ENCODE results near the gene GSAP. TPM values are rescaled to one million over a fixed set of nuclear protein-coding genes. Genes with fewer than 3 reads are reported as not detected.
"Not testable (repeated sequence)": the region's sequence is repeated elsewhere in the genome, so short reads cannot be mapped to it uniquely, and the experiment has no call there.

GSAP gene
- total RNA-seq, 4 donors from 2014 or later, result 43.1 to 65.2 (median 52.4) TPM

DNA sequence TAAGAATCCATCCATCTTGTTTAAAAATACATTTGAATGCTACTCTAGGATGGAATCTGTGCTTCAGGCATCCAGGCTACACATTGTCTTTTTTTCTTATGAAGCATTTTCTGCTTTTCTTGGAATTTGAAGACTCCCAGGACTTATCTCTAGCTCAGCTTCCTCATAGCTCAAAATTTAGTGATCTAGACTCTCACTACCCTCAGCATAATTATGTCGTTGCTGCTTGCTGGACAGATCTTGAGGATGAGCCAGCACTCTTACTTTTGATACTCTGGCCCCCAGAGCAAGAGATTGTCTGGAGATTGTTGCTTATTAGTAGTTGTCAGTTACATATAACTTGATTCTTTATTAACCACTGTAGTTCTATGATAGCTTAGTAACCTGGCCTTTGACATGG lies 133.3 kb downstream of the GSAP start:
- Histone ChIP-seq H3K4me3 (replicated peaks in 1 of 3) (peak overlapping the region in 1 of 3 donors; percentile 8), H3K27me3 (no peaks in the 10 kb centered on the region), H3K9me3 (no peaks in the 10 kb centered on the region), H3K27ac (peak overlapping the region; percentile 63 to 95 (median 88)), H3K36me3 (peaks cover 0 to 1% of the 10 kb centered on the region in 2 donors), H3K4me1 (peaks cover 33 to 49% of the 10 kb centered on the region in 2 donors)
- TF ChIP-seq, protein P1, sequence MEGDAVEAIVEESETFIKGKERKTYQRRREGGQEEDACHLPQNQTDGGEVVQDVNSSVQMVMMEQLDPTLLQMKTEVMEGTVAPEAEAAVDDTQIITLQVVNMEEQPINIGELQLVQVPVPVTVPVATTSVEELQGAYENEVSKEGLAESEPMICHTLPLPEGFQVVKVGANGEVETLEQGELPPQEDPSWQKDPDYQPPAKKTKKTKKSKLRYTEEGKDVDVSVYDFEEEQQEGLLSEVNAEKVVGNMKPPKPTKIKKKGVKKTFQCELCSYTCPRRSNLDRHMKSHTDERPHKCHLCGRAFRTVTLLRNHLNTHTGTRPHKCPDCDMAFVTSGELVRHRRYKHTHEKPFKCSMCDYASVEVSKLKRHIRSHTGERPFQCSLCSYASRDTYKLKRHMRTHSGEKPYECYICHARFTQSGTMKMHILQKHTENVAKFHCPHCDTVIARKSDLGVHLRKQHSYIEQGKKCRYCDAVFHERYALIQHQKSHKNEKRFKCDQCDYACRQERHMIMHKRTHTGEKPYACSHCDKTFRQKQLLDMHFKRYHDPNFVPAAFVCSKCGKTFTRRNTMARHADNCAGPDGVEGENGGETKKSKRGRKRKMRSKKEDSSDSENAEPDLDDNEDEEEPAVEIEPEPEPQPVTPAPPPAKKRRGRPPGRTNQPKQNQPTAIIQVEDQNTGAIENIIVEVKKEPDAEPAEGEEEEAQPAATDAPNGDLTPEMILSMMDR (IDR thresholded peaks at IDR 0.05), result no peak
- no peak for TF ChIP-seq POLR2A (IDR thresholded peaks at IDR 0.05)
- WGBS, 2 donors, result 12 to 15% methylated on average over 1 of the region's 1 CpG
- intact Hi-C loops (cut with DNase I), result no loop called here
- no peak for DNase-seq

DNA sequence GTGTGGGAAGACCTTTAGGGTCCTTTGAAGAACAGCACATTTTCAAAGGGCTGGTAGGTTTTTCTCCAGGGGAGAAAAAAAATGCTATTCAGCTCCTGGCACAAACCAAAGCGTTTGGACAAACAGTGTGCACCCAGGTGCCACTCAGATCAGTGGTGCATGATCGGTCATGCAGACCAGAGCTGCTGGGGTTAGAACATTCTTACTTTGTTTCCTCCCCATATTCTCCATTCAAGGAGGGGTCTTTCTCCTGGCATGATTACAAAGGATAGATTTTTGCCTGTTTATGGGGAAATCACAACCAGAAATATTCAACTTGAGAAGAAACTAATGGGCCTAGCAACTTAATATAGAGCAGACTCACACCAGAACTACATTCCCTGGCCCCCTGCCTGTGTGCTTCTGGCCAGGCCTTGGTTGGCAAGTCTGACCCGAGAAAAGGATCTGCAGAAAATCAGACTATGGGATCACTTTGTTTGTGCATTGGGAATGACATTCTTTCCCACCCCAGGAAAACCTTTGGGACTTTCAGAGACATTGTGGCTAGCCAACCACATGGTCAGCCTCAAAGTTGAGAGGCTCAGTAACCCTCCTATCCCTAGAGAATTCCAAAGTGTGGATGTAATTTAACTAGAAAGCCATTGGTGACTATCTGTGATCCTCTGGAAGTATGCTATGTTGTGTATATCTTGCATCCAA lies 134.2 kb downstream of the GSAP start:
- no peaks in the 10 kb centered on the region for H3K9me3 ChIP-seq
- H3K27ac ChIP-seq, result peak overlapping the region; percentile 63 to 95 (median 88)
- H3K36me3 ChIP-seq, result no peaks in the 10 kb centered on the region
- no peak overlapping the region for H3K4me3 ChIP-seq (replicated peaks in 1 of 3)
- 22 to 27% methylated on average over 3 of the region's 3 CpGs for WGBS, 2 donors
- intact Hi-C loops (cut with DNase I), result no loop called here
- H3K4me1 ChIP-seq, result peaks cover 33 to 44% of the 10 kb centered on the region in 2 donors
- H3K27me3 ChIP-seq, result no peaks in the 10 kb centered on the region
- TF ChIP-seq POLR2A (IDR thresholded peaks at IDR 0.05), result peak in 1 of 2 donors; percentile 12
- TF ChIP-seq, protein P1 (IDR thresholded peaks at IDR 0.05), result no peak
- peak; percentile 86 to 87 for DNase-seq

DNA sequence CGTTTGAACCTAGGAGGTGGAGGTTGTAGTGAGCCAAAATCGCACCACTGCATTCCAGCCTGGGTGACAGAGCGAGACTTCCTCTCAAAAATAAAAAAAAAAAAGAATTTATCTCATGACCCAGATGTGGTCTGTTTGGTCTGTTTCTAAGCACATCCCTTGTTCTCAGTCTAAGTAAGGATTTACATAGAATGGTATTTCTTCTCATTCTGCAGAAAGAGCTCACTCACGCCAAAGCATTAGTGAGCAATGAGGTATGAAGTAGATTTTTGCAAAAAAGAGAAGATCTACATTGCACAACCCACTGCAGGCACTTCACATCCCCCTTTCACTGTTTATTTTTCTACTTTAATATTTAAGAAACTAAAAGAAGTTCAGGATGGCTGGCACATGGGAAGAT lies 140.0 kb downstream of the GSAP start:
- intact Hi-C loops (cut with DNase I), result no loop called here
- WGBS, 2 donors, result 53 to 56% methylated on average over 4 of the region's 4 CpGs
- H3K36me3 ChIP-seq, result no peaks in the 10 kb centered on the region
- peak overlapping the region in 2 of 3 donors; percentile 3 to 38 for H3K27ac ChIP-seq
- no peak overlapping the region for H3K4me3 ChIP-seq (replicated peaks in 1 of 3)
- no peaks in the 10 kb centered on the region for H3K27me3 ChIP-seq
- peaks cover 19 to 27% of the 10 kb centered on the region in 2 donors for H3K4me1 ChIP-seq
- no peak for DNase-seq
- TF ChIP-seq POLR2A (IDR thresholded peaks at IDR 0.05), result no peak
- TF ChIP-seq, protein P1 (IDR thresholded peaks at IDR 0.05), result no peak
- H3K9me3 ChIP-seq, result no peaks in the 10 kb centered on the region

- DNase-seq; intact Hi-C loops (cut with DNase I); H3K9me3 ChIP-seq; H3K4me3 ChIP-seq (replicated peaks in 1 of 3); H3K27me3 ChIP-seq; H3K36me3 ChIP-seq: not testable (repeated sequence)
- WGBS, 2 donors, result 88 to 91% methylated on average over 2 of the region's 2 CpGs
- Histone ChIP-seq H3K4me1 (peaks cover 16 to 27% of the 10 kb centered on the region in 2 donors), H3K27ac (peak overlapping the region in 2 of 3 donors; percentile 3 to 38)
These were observed 140.5 kb downstream of the GSAP start for GRCh38 chr7:77275663-77276062.

GRCh38 chr7:77271766-77272165 lies 144.4 kb downstream of the GSAP start:
- intact Hi-C loops (cut with DNase I), result no loop called here
- no peak for DNase-seq
- Histone ChIP-seq H3K4me1 (peaks cover 26 to 37% of the 10 kb centered on the region in 2 donors), H3K4me3 (replicated peaks in 1 of 3) (no peak overlapping the region), H3K9me3 (no peaks in the 10 kb centered on the region), H3K27me3 (no peaks in the 10 kb centered on the region), H3K36me3 (no peaks in the 10 kb centered on the region), H3K27ac (no peak overlapping the region)
- TF ChIP-seq POLR2A (IDR thresholded peaks at IDR 0.05), result no peak
- TF ChIP-seq, protein P1 (IDR thresholded peaks at IDR 0.05), result no peak
- 85 to 91% methylated on average over 5 of the region's 5 CpGs for WGBS, 2 donors

All from thyroid gland (tissue), 4 donors.